Eye (tissue), 1 donor: ENCODE data around the gene SIRT3.
"Not testable (repeated sequence)": the region's sequence is repeated elsewhere in the genome, so short reads cannot be mapped to it uniquely, and the experiment has no call there.

ENCODE experiments used
- DNase-seq: peaks from one replicate; pipeline ENCODE4 v3.0.0-alpha.2; 2015

Gene SIRT3

GRCh38 chr11:200224-201003, 35.7 kb downstream of the SIRT3 start:
- DNase-seq, result no peak

- DNase-seq, result no peak
Observed at GRCh38 chr11:199782-200181, 36.4 kb downstream of the SIRT3 start.

GRCh38 chr11:199004-199581, 37.0 kb downstream of the SIRT3 start:
- DNase-seq, result no peak

GRCh38 chr11:198236-198806, 37.8 kb downstream of the SIRT3 start:
- DNase-seq, result no peak

- DNase-seq, result no peak
Observed at GRCh38 chr11:197741-198235, 38.4 kb downstream of the SIRT3 start.

GRCh38 chr11:196786-197731, 39.1 kb downstream of the SIRT3 start:
- no peak for DNase-seq

- DNase-seq, result not testable (repeated sequence)
Observed at GRCh38 chr11:193481-193880, 42.7 kb downstream of the SIRT3 start.

- not testable (repeated sequence) for DNase-seq
Observed at GRCh38 chr11:192674-193128, 43.4 kb downstream of the SIRT3 start, which contains the start of gene SCGB1C1. TSS of gene SCGB1C1 (plus strand) at chr11:193078. CDS start at chr11:193100, 22 bp downstream.

- DNase-seq, result not testable (repeated sequence)
Observed at GRCh38 chr11:191490-192478, 44.4 kb downstream of the SIRT3 start.

- not testable (repeated sequence) for DNase-seq
Observed at GRCh38 chr11:190546-190945, 45.6 kb downstream of the SIRT3 start.

- not testable (repeated sequence) for DNase-seq
Observed at GRCh38 chr11:189843-190311, 46.3 kb downstream of the SIRT3 start.

GRCh38 chr11:189200-189783, 46.9 kb downstream of the SIRT3 start:
- not testable (repeated sequence) for DNase-seq

- DNase-seq, result not testable (repeated sequence)
Observed at GRCh38 chr11:180242-180641, 55.9 kb downstream of the SIRT3 start.
